Glutamatergic neuron (in vitro differentiated cells): ENCODE data around the gene CDC73. TPM values are rescaled to one million over a fixed set of nuclear protein-coding genes. Genes with fewer than 3 reads are reported as not detected.
A peak's percentile ranks its signal among the peaks of the same experiment; 100 is the strongest.

Experiments used
- DNase-seq: peaks from one replicate; pipeline ENCODE4 v3.0.0; 2022
- H3K27ac Mint-ChIP-seq: one replicate; pipeline ENCODE4 v1.8.0; 2020; ENCODE audit warnings: mild to moderate bottlenecking, mixed read lengths, inconsistent platforms; ENCODE audit not compliant: unreplicated experiment
- H3K27me3 Mint-ChIP-seq: one replicate; pipeline ENCODE4 v1.8.0; 2020; ENCODE audit warnings: mild to moderate bottlenecking, moderate library complexity, mixed read lengths, inconsistent platforms; ENCODE audit not compliant: unreplicated experiment
- H3K36me3 Mint-ChIP-seq: one replicate; pipeline ENCODE4 v1.8.0; 2020; ENCODE audit warnings: mild to moderate bottlenecking, mixed read lengths, inconsistent platforms; ENCODE audit not compliant: unreplicated experiment
- H3K4me1 Mint-ChIP-seq: one replicate; pipeline ENCODE4 v1.8.0; 2020; ENCODE audit warnings: mild to moderate bottlenecking, low read depth, mixed read lengths, inconsistent platforms; ENCODE audit not compliant: unreplicated experiment
- H3K4me3 Mint-ChIP-seq: one replicate; pipeline ENCODE4 v1.8.0; 2020; ENCODE audit warnings: mild to moderate bottlenecking, mixed read lengths, inconsistent platforms; ENCODE audit not compliant: unreplicated experiment
- H3K9me3 Mint-ChIP-seq: one replicate; pipeline ENCODE4 v1.8.0; 2020; ENCODE audit warnings: mild to moderate bottlenecking, moderate library complexity, mixed read lengths, inconsistent platforms; ENCODE audit not compliant: unreplicated experiment
- total RNA-seq: library from RNA; stranded (reverse); fragmentation: NEBNext Ultra II Directional; extraction: Animal tissue kit (Norgen Biotek cat#: 25700); gene quantifications from one replicate; pipeline ENCODE4 v1.2.1, GENCODE V29; 2021; ENCODE audit not compliant: unreplicated experiment
- TF ChIP-seq, protein P1 (sequence below): fragments of 200-600 bp; sonication (generic); IDR thresholded peaks from one replicate; pipeline ENCODE4 v1.5.0; 2021; ENCODE audit not compliant: partially characterized antibody, unreplicated experiment

The CDC73 gene
- total RNA-seq, 1 donor from 2014 or later: 40.0 TPM

DNA sequence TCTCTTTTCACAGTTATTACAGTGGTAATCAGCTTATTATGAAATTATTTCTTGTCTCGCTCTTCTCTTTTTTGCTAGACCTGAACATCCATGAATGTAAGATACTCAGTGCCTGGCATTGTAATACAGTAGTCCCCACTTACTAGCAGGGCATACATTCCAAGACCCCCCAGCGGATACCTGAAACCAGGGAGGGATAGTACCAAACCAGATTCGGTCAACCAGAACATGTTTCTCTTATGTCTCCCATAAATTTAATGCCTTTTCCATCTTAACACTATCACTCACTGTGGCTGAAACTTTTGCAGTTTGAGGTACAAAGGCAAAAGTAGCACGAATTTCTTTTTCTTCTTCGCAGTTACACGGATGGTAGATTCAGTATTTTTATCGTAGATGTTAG, 89.2 kb downstream of the CDC73 start:
- TF ChIP-seq, protein P1, sequence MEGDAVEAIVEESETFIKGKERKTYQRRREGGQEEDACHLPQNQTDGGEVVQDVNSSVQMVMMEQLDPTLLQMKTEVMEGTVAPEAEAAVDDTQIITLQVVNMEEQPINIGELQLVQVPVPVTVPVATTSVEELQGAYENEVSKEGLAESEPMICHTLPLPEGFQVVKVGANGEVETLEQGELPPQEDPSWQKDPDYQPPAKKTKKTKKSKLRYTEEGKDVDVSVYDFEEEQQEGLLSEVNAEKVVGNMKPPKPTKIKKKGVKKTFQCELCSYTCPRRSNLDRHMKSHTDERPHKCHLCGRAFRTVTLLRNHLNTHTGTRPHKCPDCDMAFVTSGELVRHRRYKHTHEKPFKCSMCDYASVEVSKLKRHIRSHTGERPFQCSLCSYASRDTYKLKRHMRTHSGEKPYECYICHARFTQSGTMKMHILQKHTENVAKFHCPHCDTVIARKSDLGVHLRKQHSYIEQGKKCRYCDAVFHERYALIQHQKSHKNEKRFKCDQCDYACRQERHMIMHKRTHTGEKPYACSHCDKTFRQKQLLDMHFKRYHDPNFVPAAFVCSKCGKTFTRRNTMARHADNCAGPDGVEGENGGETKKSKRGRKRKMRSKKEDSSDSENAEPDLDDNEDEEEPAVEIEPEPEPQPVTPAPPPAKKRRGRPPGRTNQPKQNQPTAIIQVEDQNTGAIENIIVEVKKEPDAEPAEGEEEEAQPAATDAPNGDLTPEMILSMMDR: no peak
- DNase-seq: no peak
- Mint-ChIP-seq H3K4me1 (no peaks in the 10 kb centered on the region), H3K4me3 (no peak overlapping the region), H3K27ac (no peak overlapping the region), H3K36me3 (peaks cover 30% of the 10 kb centered on the region), H3K9me3 (peaks cover 4% of the 10 kb centered on the region), H3K27me3 (no peaks in the 10 kb centered on the region)

DNA sequence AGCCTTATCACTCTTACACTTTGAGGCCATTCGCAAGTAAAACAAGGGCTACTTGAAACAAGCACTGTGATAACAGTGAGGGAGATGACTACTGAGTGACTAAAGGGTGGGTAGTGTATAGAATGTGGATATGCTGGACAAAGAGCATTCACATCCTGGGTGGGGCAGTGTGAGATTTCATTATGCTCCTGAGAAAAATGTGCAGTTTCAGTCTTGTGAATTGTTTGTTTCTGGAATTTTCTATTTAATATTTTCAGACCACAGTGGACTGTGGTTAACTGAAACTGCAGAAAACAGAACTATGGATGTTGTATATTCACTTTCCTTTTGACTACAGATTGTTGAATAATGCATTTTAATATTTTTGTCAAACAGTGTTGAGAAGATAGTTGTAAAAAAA, 89.7 kb downstream of the CDC73 start:
- peaks cover 4% of the 10 kb centered on the region for H3K4me1 Mint-ChIP-seq
- TF ChIP-seq, protein P1: no peak
- peaks cover 10% of the 10 kb centered on the region for H3K9me3 Mint-ChIP-seq
- peaks cover 29% of the 10 kb centered on the region for H3K36me3 Mint-ChIP-seq
- H3K27ac Mint-ChIP-seq: no peak overlapping the region
- no peaks in the 10 kb centered on the region for H3K27me3 Mint-ChIP-seq
- H3K4me3 Mint-ChIP-seq: no peak overlapping the region
- DNase-seq: no peak

DNA sequence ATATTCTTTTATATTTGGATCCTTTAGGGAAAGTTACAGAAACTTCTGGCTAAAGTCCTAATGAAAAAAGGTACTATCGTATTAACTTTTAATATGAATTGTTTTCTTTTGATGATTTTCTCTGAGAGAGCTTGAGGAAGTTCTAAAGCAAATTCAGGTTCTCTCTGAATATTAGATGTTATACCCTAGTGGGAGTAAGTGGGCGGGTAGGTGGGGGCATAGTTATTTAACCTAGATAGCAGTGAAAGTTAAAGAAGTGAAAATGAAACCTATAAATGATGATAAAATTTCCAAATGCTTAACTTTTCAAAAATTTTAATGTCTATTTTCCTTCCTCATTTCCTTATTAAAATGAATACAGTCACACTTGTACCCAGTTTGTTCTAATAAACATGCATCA, 90.8 kb downstream of the CDC73 start:
- Mint-ChIP-seq H3K4me3 (no peak overlapping the region), H3K27me3 (no peaks in the 10 kb centered on the region), H3K4me1 (peaks cover 11% of the 10 kb centered on the region), H3K27ac (no peak overlapping the region), H3K9me3 (peaks cover 10% of the 10 kb centered on the region), H3K36me3 (peaks cover 18% of the 10 kb centered on the region)
- no peak for DNase-seq
- TF ChIP-seq, protein P1: no peak

DNA sequence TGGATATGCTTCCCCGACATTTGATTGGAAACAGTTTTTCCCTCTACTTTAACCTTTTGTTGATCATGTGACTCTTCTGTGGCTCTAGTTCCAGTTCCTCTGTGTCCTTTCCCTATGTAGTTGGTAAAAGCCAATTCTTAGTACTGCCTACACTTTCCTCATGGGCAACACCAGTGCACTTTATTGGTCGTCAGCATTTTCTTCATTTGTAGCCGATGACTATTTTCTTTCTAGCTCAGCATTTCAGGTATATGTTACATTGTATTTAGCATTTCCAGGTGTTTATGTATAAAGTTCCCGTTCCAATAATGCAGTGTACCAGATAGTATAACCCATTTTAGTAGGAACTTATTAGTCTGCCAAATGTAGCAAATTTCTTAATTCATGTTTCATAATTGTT, 92.2 kb downstream of the CDC73 start:
- peaks cover 13% of the 10 kb centered on the region for H3K9me3 Mint-ChIP-seq
- H3K4me3 Mint-ChIP-seq: no peak overlapping the region
- H3K27ac Mint-ChIP-seq: no peak overlapping the region
- TF ChIP-seq, protein P1: no peak
- H3K4me1 Mint-ChIP-seq: peaks cover 21% of the 10 kb centered on the region
- no peak for DNase-seq
- peaks cover 8% of the 10 kb centered on the region for H3K36me3 Mint-ChIP-seq
- no peaks in the 10 kb centered on the region for H3K27me3 Mint-ChIP-seq

DNA sequence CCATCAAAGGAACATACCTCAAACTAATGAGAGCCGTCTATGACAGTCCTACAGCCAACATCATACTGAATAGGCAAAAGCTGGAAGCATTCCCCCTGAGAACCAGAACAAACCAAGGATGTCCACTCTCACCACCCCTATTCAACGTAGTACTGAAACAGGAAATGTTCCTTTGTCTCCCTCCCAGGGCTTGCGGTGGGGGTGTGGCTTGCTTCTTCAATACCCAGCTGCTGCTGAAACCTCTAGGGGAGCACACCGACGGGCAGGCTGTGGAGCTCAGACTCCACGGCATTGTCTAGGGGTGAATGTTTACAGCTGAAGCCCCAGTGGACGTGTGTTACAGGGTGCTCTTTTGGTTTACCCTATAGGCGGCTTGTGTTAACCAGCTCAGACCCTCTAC, 95.1 kb downstream of the CDC73 start:
- Mint-ChIP-seq H3K4me3 (peak overlapping the region; percentile 43), H3K9me3 (peaks cover 17% of the 10 kb centered on the region), H3K36me3 (peaks cover 14% of the 10 kb centered on the region), H3K4me1 (peaks cover 24% of the 10 kb centered on the region), H3K27me3 (no peaks in the 10 kb centered on the region), H3K27ac (peak overlapping the region; percentile 88)
- TF ChIP-seq, protein P1: no peak
- DNase-seq: peak; percentile 63
